WTC11 (cell line): ENCODE data around the gene SLC41A1. TPM values are rescaled to one million over a fixed set of nuclear protein-coding genes. Genes with fewer than 3 reads are reported as not detected.

Experiments
- ATAC-seq: fragments of 200-7000 bp; cut with Tn5 transposase; 2 replicates; pipeline ENCODE4 v1.10.0; 2021; ENCODE audit warnings: mild to moderate bottlenecking, moderate library complexity
- CTCF ChIA-PET: fragments of 300-600 bp; sonication (Branson Sonifier 250); formaldehyde crosslinking; loops from one replicate; lab custom pipeline; 2021; ENCODE audit warnings: antibody characterized with exemption; lab: Charles Lee
- POLR2A ChIA-PET: fragments of 350-600 bp; sonication (Branson Sonifier 250); formaldehyde crosslinking; loops from one replicate; lab custom pipeline; 2021; ENCODE audit warnings: antibody characterized with exemption; lab: Charles Lee
- DNase-seq: peaks from one replicate; pipeline ENCODE4 v3.0.0; 2021; ENCODE audit warnings: low spot score
- H3K27ac Mint-ChIP-seq: 2 replicates; pipeline ENCODE4 v1.8.0; 2021; ENCODE audit warnings: mixed read lengths
- H3K27me3 Mint-ChIP-seq: 2 replicates; pipeline ENCODE4 v1.8.0; 2021; ENCODE audit warnings: low read depth, mild to moderate bottlenecking, moderate library complexity, mixed read lengths
- H3K36me3 Mint-ChIP-seq: 2 replicates; pipeline ENCODE4 v1.8.0; 2021; ENCODE audit warnings: mixed read lengths
- H3K4me1 Mint-ChIP-seq: 2 replicates; pipeline ENCODE4 v1.8.0; 2022; ENCODE audit warnings: mixed read lengths
- H3K4me3 Mint-ChIP-seq: 2 replicates; pipeline ENCODE4 v1.8.0; 2021; ENCODE audit warnings: mild to moderate bottlenecking, moderate library complexity, mixed read lengths
- H3K9me3 Mint-ChIP-seq: 2 replicates; pipeline ENCODE4 v1.8.0; 2021; ENCODE audit warnings: mixed read lengths
- ATF1 ChIP-seq: sonication (generic); formaldehyde crosslinking; IDR thresholded peaks from 2 replicates; pipeline ENCODE4 v1.8.1; 2023; ENCODE audit warnings: mild to moderate bottlenecking, moderate library complexity, missing genetic modification reagents
- CREB1 ChIP-seq: sonication (generic); formaldehyde crosslinking; IDR thresholded peaks from 2 replicates; pipeline ENCODE4 v1.8.0; 2023; ENCODE audit warnings: mild to moderate bottlenecking, missing genetic modification reagents
- ETV6 ChIP-seq: sonication (generic); formaldehyde crosslinking; IDR thresholded peaks from 2 replicates; pipeline ENCODE4 v1.8.1; 2022; ENCODE audit warnings: mild to moderate bottlenecking, missing genetic modification reagents
- MXD4 ChIP-seq: fragments of 250-450 bp; sonication (Bioruptor Pico); IDR thresholded peaks from 2 replicates; pipeline ENCODE4 v1.8.0; 2021; ENCODE audit warnings: mild to moderate bottlenecking, moderate library complexity, borderline replicate concordance
- NFATC4 ChIP-seq: fragments of 250-450 bp; sonication (Bioruptor Pico); IDR thresholded peaks from 2 replicates; pipeline ENCODE4 v1.9.0; 2021; ENCODE audit warnings: mild to moderate bottlenecking
- PRDM15 ChIP-seq: sonication (generic); formaldehyde crosslinking; IDR thresholded peaks from 2 replicates; pipeline ENCODE4 v1.8.0; 2022; ENCODE audit warnings: missing genetic modification reagents
- RORB ChIP-seq: fragments of 250-450 bp; sonication (Bioruptor Pico); IDR thresholded peaks from 2 replicates; pipeline ENCODE4 v1.9.0; 2021; ENCODE audit warnings: mild to moderate bottlenecking
- SP1 ChIP-seq: sonication (generic); formaldehyde crosslinking; conservative IDR thresholded peaks from 2 replicates; pipeline ENCODE4 v1.8.1; 2022; ENCODE audit warnings: missing genetic modification reagents
- STAT6 ChIP-seq: sonication (generic); formaldehyde crosslinking; conservative IDR thresholded peaks from 2 replicates; pipeline ENCODE4 v1.8.1; 2023; ENCODE audit warnings: mild to moderate bottlenecking, low read depth, missing genetic modification reagents, moderate library complexity
- TCF7 ChIP-seq: sonication (generic); formaldehyde crosslinking; IDR thresholded peaks from 2 replicates; pipeline ENCODE4 v1.8.0; 2022; ENCODE audit warnings: mild to moderate bottlenecking, low read depth, missing genetic modification reagents, moderate library complexity
- TEAD1 ChIP-seq: sonication (generic); formaldehyde crosslinking; IDR thresholded peaks from 2 replicates; pipeline ENCODE4 v1.8.0; 2022; ENCODE audit warnings: mild to moderate bottlenecking, missing genetic modification reagents
- TEAD4 ChIP-seq: sonication (generic); formaldehyde crosslinking; IDR thresholded peaks from 2 replicates; pipeline ENCODE4 v1.8.0; 2022; ENCODE audit warnings: mild to moderate bottlenecking, missing genetic modification reagents
- ZNF138 ChIP-seq: sonication (generic); formaldehyde crosslinking; conservative IDR thresholded peaks from 2 replicates; pipeline ENCODE4 v1.8.1; 2022; ENCODE audit warnings: mild to moderate bottlenecking, moderate library complexity, missing genetic modification reagents
- ZNF219 ChIP-seq: sonication (generic); formaldehyde crosslinking; IDR thresholded peaks from 2 replicates; pipeline ENCODE4 v1.8.0; 2023; ENCODE audit warnings: missing genetic modification reagents, mild to moderate bottlenecking, borderline replicate concordance
- ZNF232 ChIP-seq: sonication (generic); formaldehyde crosslinking; IDR thresholded peaks from 2 replicates; pipeline ENCODE4 v1.8.0; 2022; ENCODE audit warnings: mild to moderate bottlenecking, missing genetic modification reagents
- ZNF317 ChIP-seq: sonication (generic); formaldehyde crosslinking; IDR thresholded peaks from 2 replicates; pipeline ENCODE4 v1.8.1; 2023; ENCODE audit warnings: low read depth, mild to moderate bottlenecking, moderate library complexity, missing genetic modification reagents, borderline replicate concordance
- ZNF416 ChIP-seq: fragments of 250-450 bp; sonication (Bioruptor Pico); IDR thresholded peaks from 2 replicates; pipeline ENCODE4 v1.9.0; 2021; ENCODE audit warnings: mild to moderate bottlenecking, inconsistent platforms
- total RNA-seq: library from RNA; stranded (reverse); gene quantifications from 3 replicates; pipeline ENCODE4 v1.2.3, GENCODE V29; 2021
- TF ChIP-seq, protein P1 (sequence below): fragments of 250-450 bp; sonication (Bioruptor Pico); IDR thresholded peaks from 2 replicates; pipeline ENCODE4 v1.9.0; 2021; ENCODE audit warnings: mild to moderate bottlenecking
- TF ChIP-seq, protein P2 (sequence below): fragments of 250-450 bp; sonication (Bioruptor Pico); IDR thresholded peaks from 2 replicates; pipeline ENCODE4 v1.9.0; 2021; ENCODE audit warnings: mild to moderate bottlenecking
- TF ChIP-seq, protein P3 (sequence below): sonication (generic); formaldehyde crosslinking; IDR thresholded peaks from 2 replicates; pipeline ENCODE4 v1.8.0; 2023; ENCODE audit warnings: mild to moderate bottlenecking, missing genetic modification reagents
- TF ChIP-seq, protein P4 (sequence below): sonication (generic); formaldehyde crosslinking; IDR thresholded peaks from 2 replicates; pipeline ENCODE4 v1.8.0; 2023; ENCODE audit warnings: missing genetic modification reagents
- TF ChIP-seq, protein P5 (sequence below): sonication (generic); formaldehyde crosslinking; conservative IDR thresholded peaks from 2 replicates; pipeline ENCODE4 v1.8.1; 2022; ENCODE audit warnings: mild to moderate bottlenecking, missing genetic modification reagents

Gene SLC41A1
- total RNA-seq, 1 experiment from 2014 or later: 32.8 TPM

DNA sequence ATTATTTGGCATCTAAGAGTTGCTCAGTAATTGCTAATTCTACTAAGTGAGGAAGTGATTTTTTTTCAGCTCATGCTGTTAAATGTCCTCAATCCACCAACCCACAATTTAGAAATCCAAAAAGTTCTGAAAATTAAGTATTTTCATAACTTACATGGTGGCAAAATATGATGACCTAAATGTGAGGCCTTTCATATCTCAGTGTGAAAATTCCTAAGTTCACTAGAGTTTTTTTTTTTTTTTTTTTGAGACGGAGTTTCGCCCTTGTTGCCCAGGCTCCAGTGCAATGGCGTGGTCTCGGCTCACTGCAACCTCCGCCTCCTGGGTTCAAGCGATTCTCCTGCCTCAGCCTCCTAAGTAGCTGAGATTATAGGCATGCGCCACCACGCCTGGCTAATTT lies 68.6 kb downstream of the SLC41A1 start (continued):
- no peak for TF ChIP-seq STAT6 (CRISPR knock-in tag)
- no peak for TF ChIP-seq RORB (CRISPR knock-in tag)
- TF ChIP-seq ETV6 (CRISPR knock-in tag): no peak
- TF ChIP-seq TCF7: no peak
- no peak for TF ChIP-seq MXD4 (CRISPR knock-in tag)
- TF ChIP-seq CREB1 (CRISPR knock-in tag): no peak
- no peak for TF ChIP-seq ZNF219 (CRISPR knock-in tag)
- TF ChIP-seq, protein P1, sequence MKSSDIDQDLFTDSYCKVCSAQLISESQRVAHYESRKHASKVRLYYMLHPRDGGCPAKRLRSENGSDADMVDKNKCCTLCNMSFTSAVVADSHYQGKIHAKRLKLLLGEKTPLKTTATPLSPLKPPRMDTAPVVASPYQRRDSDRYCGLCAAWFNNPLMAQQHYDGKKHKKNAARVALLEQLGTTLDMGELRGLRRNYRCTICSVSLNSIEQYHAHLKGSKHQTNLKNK (CRISPR knock-in tag): no peak

DNA sequence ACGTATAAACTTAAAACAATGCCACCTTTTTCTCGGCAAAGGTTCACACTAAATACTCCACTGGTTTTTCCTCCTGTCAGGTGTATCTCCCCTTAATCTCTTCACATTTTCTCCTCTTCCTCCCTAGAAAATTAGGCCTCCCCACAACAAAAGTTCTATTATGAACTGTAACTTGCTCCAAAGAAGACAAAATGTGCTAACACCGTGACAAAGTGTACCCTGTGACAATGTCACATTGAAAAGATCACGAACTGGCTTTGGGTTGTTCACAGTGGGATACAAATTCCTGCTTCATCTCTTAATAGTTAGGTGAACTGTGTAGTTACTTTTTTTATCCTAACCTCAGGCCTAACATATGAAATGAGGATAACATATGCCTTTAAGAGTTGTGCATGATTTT lies 69.0 kb downstream of the SLC41A1 start:
- peaks cover 74% of the 10 kb centered on the region for H3K4me1 Mint-ChIP-seq
- DNase-seq: no peak
- no peak for ATAC-seq
- H3K36me3 Mint-ChIP-seq: peaks cover 11% of the 10 kb centered on the region
- POLR2A ChIA-PET: no interaction called here
- no peaks in the 10 kb centered on the region for H3K27me3 Mint-ChIP-seq
- H3K9me3 Mint-ChIP-seq: no peaks in the 10 kb centered on the region
- no peak for TF ChIP-seq ATF1 (CRISPR knock-in tag)
- no peak for TF ChIP-seq TEAD4 (CRISPR knock-in tag)
- 0 out of 2 replicates have a peak, but pooled peaks have one; percentile 24 for TF ChIP-seq NFATC4
- TF ChIP-seq, protein P2, sequence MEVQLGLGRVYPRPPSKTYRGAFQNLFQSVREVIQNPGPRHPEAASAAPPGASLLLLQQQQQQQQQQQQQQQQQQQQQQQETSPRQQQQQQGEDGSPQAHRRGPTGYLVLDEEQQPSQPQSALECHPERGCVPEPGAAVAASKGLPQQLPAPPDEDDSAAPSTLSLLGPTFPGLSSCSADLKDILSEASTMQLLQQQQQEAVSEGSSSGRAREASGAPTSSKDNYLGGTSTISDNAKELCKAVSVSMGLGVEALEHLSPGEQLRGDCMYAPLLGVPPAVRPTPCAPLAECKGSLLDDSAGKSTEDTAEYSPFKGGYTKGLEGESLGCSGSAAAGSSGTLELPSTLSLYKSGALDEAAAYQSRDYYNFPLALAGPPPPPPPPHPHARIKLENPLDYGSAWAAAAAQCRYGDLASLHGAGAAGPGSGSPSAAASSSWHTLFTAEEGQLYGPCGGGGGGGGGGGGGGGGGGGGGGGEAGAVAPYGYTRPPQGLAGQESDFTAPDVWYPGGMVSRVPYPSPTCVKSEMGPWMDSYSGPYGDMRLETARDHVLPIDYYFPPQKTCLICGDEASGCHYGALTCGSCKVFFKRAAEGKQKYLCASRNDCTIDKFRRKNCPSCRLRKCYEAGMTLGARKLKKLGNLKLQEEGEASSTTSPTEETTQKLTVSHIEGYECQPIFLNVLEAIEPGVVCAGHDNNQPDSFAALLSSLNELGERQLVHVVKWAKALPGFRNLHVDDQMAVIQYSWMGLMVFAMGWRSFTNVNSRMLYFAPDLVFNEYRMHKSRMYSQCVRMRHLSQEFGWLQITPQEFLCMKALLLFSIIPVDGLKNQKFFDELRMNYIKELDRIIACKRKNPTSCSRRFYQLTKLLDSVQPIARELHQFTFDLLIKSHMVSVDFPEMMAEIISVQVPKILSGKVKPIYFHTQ: peak; percentile 50; the same call in 1 of the 2 replicates
- CTCF ChIA-PET: no interaction called here
- peak overlapping the region; percentile 19 for H3K4me3 Mint-ChIP-seq
- H3K27ac Mint-ChIP-seq: peak overlapping the region; percentile 94

- ChIA-PET POLR2A (no interaction called here), CTCF (interaction anchor here (1.4 kb wide), 1 partner anchor 153 kb away, joined by 4 read pairs; no protein-coding TSS in a partner anchor)
- Mint-ChIP-seq H3K9me3 (no peaks in the 10 kb centered on the region), H3K4me3 (no peak overlapping the region), H3K4me1 (peaks cover 62% of the 10 kb centered on the region), H3K27me3 (no peaks in the 10 kb centered on the region), H3K27ac (peak overlapping the region; percentile 90), H3K36me3 (peaks cover 8% of the 10 kb centered on the region)
- no peak for ATAC-seq
- no peak for DNase-seq
- TF ChIP-seq ZNF317 (CRISPR knock-in tag) (no peak), RORB (CRISPR knock-in tag) (no peak), ZNF232 (CRISPR knock-in tag) (no peak), PRDM15 (no peak), ZNF416 (CRISPR knock-in tag) (no peak), TEAD1 (no peak), ZNF138 (CRISPR knock-in tag) (no peak), SP1 (CRISPR knock-in tag) (no peak), TCF7 (no peak)
- TF ChIP-seq, protein P3, sequence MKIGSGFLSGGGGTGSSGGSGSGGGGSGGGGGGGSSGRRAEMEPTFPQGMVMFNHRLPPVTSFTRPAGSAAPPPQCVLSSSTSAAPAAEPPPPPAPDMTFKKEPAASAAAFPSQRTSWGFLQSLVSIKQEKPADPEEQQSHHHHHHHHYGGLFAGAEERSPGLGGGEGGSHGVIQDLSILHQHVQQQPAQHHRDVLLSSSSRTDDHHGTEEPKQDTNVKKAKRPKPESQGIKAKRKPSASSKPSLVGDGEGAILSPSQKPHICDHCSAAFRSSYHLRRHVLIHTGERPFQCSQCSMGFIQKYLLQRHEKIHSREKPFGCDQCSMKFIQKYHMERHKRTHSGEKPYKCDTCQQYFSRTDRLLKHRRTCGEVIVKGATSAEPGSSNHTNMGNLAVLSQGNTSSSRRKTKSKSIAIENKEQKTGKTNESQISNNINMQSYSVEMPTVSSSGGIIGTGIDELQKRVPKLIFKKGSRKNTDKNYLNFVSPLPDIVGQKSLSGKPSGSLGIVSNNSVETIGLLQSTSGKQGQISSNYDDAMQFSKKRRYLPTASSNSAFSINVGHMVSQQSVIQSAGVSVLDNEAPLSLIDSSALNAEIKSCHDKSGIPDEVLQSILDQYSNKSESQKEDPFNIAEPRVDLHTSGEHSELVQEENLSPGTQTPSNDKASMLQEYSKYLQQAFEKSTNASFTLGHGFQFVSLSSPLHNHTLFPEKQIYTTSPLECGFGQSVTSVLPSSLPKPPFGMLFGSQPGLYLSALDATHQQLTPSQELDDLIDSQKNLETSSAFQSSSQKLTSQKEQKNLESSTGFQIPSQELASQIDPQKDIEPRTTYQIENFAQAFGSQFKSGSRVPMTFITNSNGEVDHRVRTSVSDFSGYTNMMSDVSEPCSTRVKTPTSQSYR (CRISPR knock-in tag): no peak
- TF ChIP-seq, protein P4, sequence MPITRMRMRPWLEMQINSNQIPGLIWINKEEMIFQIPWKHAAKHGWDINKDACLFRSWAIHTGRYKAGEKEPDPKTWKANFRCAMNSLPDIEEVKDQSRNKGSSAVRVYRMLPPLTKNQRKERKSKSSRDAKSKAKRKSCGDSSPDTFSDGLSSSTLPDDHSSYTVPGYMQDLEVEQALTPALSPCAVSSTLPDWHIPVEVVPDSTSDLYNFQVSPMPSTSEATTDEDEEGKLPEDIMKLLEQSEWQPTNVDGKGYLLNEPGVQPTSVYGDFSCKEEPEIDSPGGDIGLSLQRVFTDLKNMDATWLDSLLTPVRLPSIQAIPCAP (CRISPR knock-in tag): no peak
- TF ChIP-seq, protein P5, sequence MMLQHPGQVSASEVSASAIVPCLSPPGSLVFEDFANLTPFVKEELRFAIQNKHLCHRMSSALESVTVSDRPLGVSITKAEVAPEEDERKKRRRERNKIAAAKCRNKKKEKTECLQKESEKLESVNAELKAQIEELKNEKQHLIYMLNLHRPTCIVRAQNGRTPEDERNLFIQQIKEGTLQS (CRISPR knock-in tag): no peak
Observed at GRCh38 chr1:205741681-205742080, 71.3 kb downstream of the SLC41A1 start.
